ENCODE measurements around the gene KCNQ1OT1. TPM values are rescaled to one million over a fixed set of nuclear protein-coding genes. Genes with fewer than 3 reads are reported as not detected.

Gene KCNQ1OT1
- total RNA-seq, 2 donors from 2014 or later = 5.2 to 6.9 TPM

GRCh38 chr11:2655834-2656622 lies 43.8 kb downstream of the KCNQ1OT1 start:
- DNase-seq = no peak
- Histone ChIP-seq H3K9ac (ENCODE audit: extremely low read depth, low read length, poor library complexity, severe bottlenecking) (no peak overlapping the region), H3K9me3 (ENCODE audit: control insufficient read depth, low read length) (peaks cover 83% of the 10 kb centered on the region), H3K4me3 (ENCODE audit: low read length) (no peak overlapping the region), H3K4me1 (ENCODE audit: control insufficient read depth, insufficient read depth, low read length) (no peaks in the 10 kb centered on the region), H3K36me3 (ENCODE audit: control insufficient read depth, insufficient read depth, low read length) (no peaks in the 10 kb centered on the region), H3K27ac (ENCODE audit: low read depth, low read length) (no peak overlapping the region), H3K27me3 (ENCODE audit: control insufficient read depth, insufficient read depth, low read length, poor library complexity, severe bottlenecking) (no peaks in the 10 kb centered on the region)
- no peaks in the 10 kb centered on the region for H3K4me1 Mint-ChIP-seq
- H3K27me3 Mint-ChIP-seq (ENCODE audit: insufficient read depth) = peaks cover 66% of the 10 kb centered on the region
- peaks cover 99% of the 10 kb centered on the region for H3K9me3 Mint-ChIP-seq
- TF ChIP-seq CTCF (conservative IDR thresholded peaks at IDR 0.05) = no peak
- H3K36me3 Mint-ChIP-seq (ENCODE audit: low read depth) = peaks cover 24% of the 10 kb centered on the region
- no peak overlapping the region for H3K27ac Mint-ChIP-seq
- no peak overlapping the region for H3K4me3 Mint-ChIP-seq
- 90 to 94% methylated on average over 2 to 6 of the region's 6 CpGs for WGBS, 2 experiments (ENCODE audit: insufficient coverage in 1 of 2, insufficient read length in 1 of 2)

DNA sequence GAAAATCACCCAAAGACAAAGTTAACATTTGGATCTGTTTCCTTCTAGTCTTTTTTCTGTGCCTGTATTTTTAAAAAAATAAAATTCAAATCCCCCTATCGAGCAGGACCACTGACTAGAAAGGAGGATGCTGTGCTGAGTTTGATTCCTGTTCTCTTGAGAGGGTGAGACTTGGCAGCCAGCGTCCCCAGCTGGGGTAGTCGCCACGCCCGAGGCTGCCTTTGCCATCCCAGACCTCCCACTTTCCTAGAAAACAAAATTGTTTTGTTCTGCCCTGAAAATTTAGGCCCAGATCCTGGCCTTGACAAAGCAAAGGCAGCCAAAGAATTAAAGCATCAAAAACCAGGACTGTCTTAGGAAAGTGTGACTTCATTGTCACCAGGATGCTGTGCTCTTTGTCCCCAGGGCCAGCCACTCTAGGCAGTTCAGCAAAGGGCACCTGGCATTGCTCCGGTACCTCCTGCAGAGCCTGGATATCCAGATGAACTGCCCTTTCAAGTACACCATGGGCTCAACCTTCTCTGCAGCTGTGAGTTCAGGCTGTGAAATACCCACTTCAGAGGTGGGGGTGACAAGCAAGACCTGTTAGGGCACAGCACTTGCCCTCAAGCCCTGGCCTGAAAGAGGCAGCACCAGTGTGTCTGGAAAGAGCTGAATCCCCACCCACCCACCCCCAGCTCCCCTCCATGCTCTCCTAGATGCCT lies 44.6 kb downstream of the KCNQ1OT1 start:
- H3K27me3 ChIP-seq (ENCODE audit: control insufficient read depth, insufficient read depth, low read length, poor library complexity, severe bottlenecking) = no peaks in the 10 kb centered on the region
- 96 to 100% methylated on average over 5 to 6 of the region's 6 CpGs for WGBS, 2 experiments (ENCODE audit: insufficient coverage in 1 of 2, insufficient read length in 1 of 2)
- H3K36me3 Mint-ChIP-seq (ENCODE audit: low read depth) = peaks cover 17% of the 10 kb centered on the region

More for the DNA sequence above, 44.6 kb downstream of the KCNQ1OT1 start:
- Histone ChIP-seq H3K4me3 (ENCODE audit: low read length) (no peak overlapping the region), H3K27ac (ENCODE audit: low read depth, low read length) (no peak overlapping the region), H3K9me3 (ENCODE audit: control insufficient read depth, low read length) (peaks cover 83% of the 10 kb centered on the region), H3K4me1 (ENCODE audit: control insufficient read depth, insufficient read depth, low read length) (no peaks in the 10 kb centered on the region), H3K36me3 (ENCODE audit: control insufficient read depth, insufficient read depth, low read length) (no peaks in the 10 kb centered on the region), H3K9ac (ENCODE audit: extremely low read depth, low read length, poor library complexity, severe bottlenecking) (no peak overlapping the region)
- Mint-ChIP-seq H3K4me3 (no peak overlapping the region), H3K27me3 (ENCODE audit: insufficient read depth) (peaks cover 69% of the 10 kb centered on the region), H3K27ac (no peak overlapping the region), H3K9me3 (peaks cover 99% of the 10 kb centered on the region), H3K4me1 (no peaks in the 10 kb centered on the region)
- TF ChIP-seq CTCF (conservative IDR thresholded peaks at IDR 0.05) = no peak
- DNase-seq = no peak

Measured in endodermal cell (in vitro differentiated cells).